ENCODE results near the gene NUBPL.

DNA sequence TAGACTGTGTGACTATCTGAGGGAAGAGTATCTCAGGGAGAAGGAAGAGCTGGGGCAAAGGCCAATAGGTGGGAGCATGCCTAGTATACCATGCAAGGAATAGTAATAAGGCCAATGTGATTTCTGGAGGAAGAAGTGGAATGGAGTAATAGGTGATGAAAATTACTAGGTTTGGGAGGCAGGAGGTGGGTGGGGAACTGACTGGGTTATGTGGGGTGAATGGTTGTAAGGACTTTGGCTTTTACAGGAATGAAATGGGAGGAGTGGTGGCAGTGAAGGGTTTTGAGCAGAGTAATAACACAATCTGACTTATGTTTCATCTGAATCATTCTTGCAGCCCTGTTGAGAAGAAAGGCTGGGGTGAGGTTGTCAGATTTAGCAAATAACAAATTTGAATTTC lies 30.9 kb downstream of the NUBPL start:
- TF ChIP-seq POLR2AphosphoS5 (IDR thresholded peaks at IDR 0.05): no peak
- TF ChIP-seq, protein P1, sequence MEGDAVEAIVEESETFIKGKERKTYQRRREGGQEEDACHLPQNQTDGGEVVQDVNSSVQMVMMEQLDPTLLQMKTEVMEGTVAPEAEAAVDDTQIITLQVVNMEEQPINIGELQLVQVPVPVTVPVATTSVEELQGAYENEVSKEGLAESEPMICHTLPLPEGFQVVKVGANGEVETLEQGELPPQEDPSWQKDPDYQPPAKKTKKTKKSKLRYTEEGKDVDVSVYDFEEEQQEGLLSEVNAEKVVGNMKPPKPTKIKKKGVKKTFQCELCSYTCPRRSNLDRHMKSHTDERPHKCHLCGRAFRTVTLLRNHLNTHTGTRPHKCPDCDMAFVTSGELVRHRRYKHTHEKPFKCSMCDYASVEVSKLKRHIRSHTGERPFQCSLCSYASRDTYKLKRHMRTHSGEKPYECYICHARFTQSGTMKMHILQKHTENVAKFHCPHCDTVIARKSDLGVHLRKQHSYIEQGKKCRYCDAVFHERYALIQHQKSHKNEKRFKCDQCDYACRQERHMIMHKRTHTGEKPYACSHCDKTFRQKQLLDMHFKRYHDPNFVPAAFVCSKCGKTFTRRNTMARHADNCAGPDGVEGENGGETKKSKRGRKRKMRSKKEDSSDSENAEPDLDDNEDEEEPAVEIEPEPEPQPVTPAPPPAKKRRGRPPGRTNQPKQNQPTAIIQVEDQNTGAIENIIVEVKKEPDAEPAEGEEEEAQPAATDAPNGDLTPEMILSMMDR (IDR thresholded peaks at IDR 0.05): no peak
